Nephron progenitor cell (in vitro differentiated cells): ENCODE results near the gene COIL.

Source experiments
- DNase-seq: peaks from one replicate; pipeline ENCODE4 v3.0.0; 2021
- H3K27ac Mint-ChIP-seq: 2 replicates; pipeline ENCODE4 v1.8.0; 2021; ENCODE audit warnings: mild to moderate bottlenecking, moderate library complexity, mixed read lengths
- H3K27me3 Mint-ChIP-seq: 2 replicates; pipeline ENCODE4 v1.8.0; 2021; ENCODE audit warnings: mild to moderate bottlenecking, low read depth, mixed read lengths; ENCODE audit not compliant: poor library complexity
- H3K36me3 Mint-ChIP-seq: 2 replicates; pipeline ENCODE4 v1.8.0; 2021; ENCODE audit warnings: low read depth, mixed read lengths
- H3K4me1 Mint-ChIP-seq: 2 replicates; pipeline ENCODE4 v1.8.0; 2021; ENCODE audit warnings: mixed read lengths
- H3K4me3 Mint-ChIP-seq: 2 replicates; pipeline ENCODE4 v1.8.0; 2021; ENCODE audit warnings: mild to moderate bottlenecking, moderate library complexity, mixed read lengths
- H3K9me3 Mint-ChIP-seq: 2 replicates; pipeline ENCODE4 v1.8.0; 2021; ENCODE audit warnings: mild to moderate bottlenecking, moderate library complexity, mixed read lengths
- CTCF ChIP-seq: fragments of 200-600 bp; sonication (generic); IDR thresholded peaks from 2 replicates; pipeline ENCODE4 v1.5.0; 2021; ENCODE audit warnings: antibody characterized with exemption

COIL gene

GRCh38 chr17:56890906-56891674, 69.8 kb downstream of the COIL start:
- Mint-ChIP-seq H3K4me3 (no peak overlapping the region), H3K9me3 (peaks cover 32% of the 10 kb centered on the region), H3K36me3 (peaks cover 67% of the 10 kb centered on the region), H3K27me3 (peaks cover 2% of the 10 kb centered on the region), H3K4me1 (peaks cover 29% of the 10 kb centered on the region), H3K27ac (no peak overlapping the region)
- no peak for TF ChIP-seq CTCF
- no peak for DNase-seq

GRCh38 chr17:56890390-56890789, 70.5 kb downstream of the COIL start:
- Mint-ChIP-seq H3K27ac (no peak overlapping the region), H3K36me3 (peaks cover 68% of the 10 kb centered on the region), H3K9me3 (peaks cover 32% of the 10 kb centered on the region), H3K27me3 (peaks cover 2% of the 10 kb centered on the region), H3K4me1 (peaks cover 22% of the 10 kb centered on the region), H3K4me3 (no peak overlapping the region)
- no peak for DNase-seq
- TF ChIP-seq CTCF, result no peak
